HG02642 (cell line): ENCODE results near the gene VSIG8.
A peak's percentile ranks its signal among the peaks of the same experiment; 100 is the strongest.

Experiments
- ATAC-seq: cut with Tn5 transposase; IDR thresholded peaks from one replicate; pipeline ENCODE4 v1.9.1; 2021; ENCODE audit warnings: mild to moderate bottlenecking; ENCODE audit not compliant: unreplicated experiment, poor library complexity

The VSIG8 gene

GRCh38 chr1:159860456-159860855 lies 2.0 kb downstream of the VSIG8 start:
- no peak for ATAC-seq

GRCh38 chr1:159859767-159860322 lies 2.6 kb downstream of the VSIG8 start:
- no peak for ATAC-seq

GRCh38 chr1:159857889-159858288 lies 4.6 kb downstream of the VSIG8 start:
- no peak for ATAC-seq

- ATAC-seq, result no peak
Measured at GRCh38 chr1:159856576-159856975, 5.9 kb downstream of the VSIG8 start.

- ATAC-seq, result no peak
Measured at GRCh38 chr1:159855709-159856108, 6.7 kb downstream of the VSIG8 start.

GRCh38 chr1:159854693-159855192 lies 7.7 kb downstream of the VSIG8 start:
- peak; percentile 87 for ATAC-seq

GRCh38 chr1:159854116-159854692 lies 8.3 kb downstream of the VSIG8 start:
- ATAC-seq, result peak; percentile 15

GRCh38 chr1:159853417-159854115 lies 8.9 kb downstream of the VSIG8 start:
- no peak for ATAC-seq

GRCh38 chr1:159851407-159851806 lies 11.1 kb downstream of the VSIG8 start:
- ATAC-seq, result no peak

GRCh38 chr1:159849626-159850366 lies 12.7 kb downstream of the VSIG8 start:
- ATAC-seq, result no peak

GRCh38 chr1:159848326-159848725 lies 14.1 kb downstream of the VSIG8 start:
- no peak for ATAC-seq

GRCh38 chr1:159847231-159847630 lies 15.2 kb downstream of the VSIG8 start:
- ATAC-seq, result no peak

GRCh38 chr1:159845751-159846629 lies 16.5 kb downstream of the VSIG8 start:
- ATAC-seq, result no peak

DNA sequence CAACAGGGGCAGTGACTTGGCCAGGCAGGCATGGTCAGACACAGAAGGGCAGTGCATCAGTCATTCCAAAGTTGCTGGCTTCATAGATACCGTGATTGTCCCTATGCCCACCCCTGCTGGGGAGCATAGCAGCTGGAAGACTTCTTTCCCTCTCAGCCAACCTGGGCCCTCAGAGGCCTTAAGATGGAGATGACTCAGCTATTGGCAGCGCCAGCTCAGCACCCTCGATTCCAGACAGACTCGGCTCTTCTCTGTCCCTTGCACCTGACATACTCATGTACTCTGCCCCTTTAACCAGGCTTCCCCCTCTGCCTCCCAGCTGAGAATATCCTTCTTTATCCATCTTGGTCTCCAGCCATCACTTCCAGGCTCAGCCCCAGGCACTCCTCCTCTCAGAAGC lies 19.0 kb downstream of the VSIG8 start:
- ATAC-seq, result no peak

DNA sequence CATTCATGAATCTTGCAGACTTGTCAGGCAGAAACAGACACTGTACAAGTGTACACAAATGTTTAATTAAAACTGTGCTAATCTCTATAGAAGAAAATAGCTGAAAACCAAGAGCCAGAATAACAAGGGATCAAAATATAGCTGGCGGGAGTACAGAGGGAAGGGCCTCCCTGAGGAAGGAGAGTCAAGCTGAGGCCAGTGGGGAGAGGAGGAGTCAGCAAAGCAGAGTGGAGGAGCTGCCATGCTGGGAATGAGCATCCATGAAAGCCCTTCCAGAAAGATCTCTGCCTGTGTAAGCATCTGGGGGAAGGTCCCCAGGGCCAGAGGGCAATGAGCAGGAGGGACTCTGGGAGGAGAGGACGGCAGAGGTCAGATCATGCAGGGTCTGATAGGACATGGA lies 20.7 kb downstream of the VSIG8 start:
- no peak for ATAC-seq

DNA sequence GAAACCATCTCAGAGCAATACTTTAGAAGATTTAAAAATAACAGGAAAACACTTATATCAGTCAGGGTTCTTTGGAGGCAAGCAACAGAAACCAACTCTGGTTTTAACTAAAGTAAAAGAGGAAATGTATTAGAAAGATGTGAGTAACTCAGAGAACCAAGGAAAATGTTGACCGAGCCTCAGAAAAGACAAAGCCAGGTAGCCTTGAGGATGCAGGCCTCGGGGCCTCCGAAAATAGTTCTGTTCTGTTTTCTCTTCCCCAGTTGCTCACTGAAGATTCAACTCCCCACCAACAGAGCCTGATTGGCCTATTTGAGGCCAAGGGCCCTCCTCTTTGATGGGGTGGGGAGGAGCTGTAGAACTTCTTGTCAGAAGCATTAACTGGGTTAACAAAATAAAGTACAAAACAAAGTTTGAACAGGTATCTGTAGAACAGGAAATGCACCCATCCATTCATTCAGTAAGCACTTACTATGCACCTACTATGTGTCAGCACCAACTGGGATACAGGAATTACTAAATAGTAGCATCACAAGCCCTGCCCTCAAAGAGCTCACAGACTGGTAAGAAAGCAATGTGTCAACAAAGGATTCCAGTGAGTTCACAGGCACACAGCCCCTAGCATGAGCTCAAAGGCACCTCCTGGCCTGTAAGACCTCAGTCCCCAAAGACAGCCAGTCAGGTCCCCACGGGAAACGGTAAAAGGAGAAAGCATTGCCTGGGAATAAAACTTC lies 23.2 kb downstream of the VSIG8 start:
- ATAC-seq, result peak; percentile 78

GRCh38 chr1:159838715-159839114 lies 23.7 kb downstream of the VSIG8 start:
- peak; percentile 61 for ATAC-seq

DNA sequence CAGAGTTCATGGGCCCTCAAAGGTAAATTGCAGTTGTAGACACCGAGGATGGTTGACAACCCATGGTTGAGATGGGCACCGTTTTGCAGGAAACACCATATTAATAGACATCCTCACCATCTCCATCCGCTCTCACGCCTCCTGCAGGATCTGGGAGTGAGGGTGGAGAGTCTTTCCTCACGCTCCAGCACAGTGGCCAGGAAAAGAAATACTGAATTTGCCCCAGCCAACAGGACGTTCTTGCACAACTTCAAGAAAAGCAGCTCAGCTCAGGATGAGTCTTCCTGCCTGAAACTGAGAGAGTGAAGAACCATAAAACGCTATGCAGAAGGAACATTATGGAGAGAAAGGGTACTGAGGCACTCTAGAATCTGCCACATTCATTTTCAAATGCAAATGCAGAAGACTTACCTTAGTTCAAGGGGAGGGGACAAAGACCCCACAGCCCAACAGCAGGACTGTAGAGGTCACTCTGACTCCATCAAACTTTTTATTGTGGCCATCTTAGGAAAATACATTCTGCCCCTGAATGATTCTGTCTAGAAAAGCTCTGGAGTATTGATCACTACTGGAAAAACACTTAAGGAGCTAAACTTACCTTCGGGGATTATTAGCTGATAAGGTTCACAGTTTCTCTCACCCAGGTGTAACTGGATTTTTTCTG lies 26.5 kb downstream of the VSIG8 start:
- ATAC-seq, result no peak

GRCh38 chr1:159835356-159835755 lies 27.1 kb downstream of the VSIG8 start:
- no peak for ATAC-seq
